OCI-LY7 (cell line): ENCODE measurements around the gene LACRT. TPM values are rescaled to one million over a fixed set of nuclear protein-coding genes. Genes with fewer than 3 reads are reported as not detected.

Source experiments
- BruUV-seq: library from RNA; stranded (reverse); fragments of 400-500 nt; replicated peaks from 2 replicates; lab custom pipeline; 2021; lab: Mats Ljungman, UMichigan
- CTCF ChIA-PET: fragments of 300-600 bp; sonication (Branson Sonifier 250); formaldehyde crosslinking; loops from one replicate; lab custom pipeline; 2022; ENCODE audit warnings: antibody characterized with exemption; ENCODE audit not compliant: unreplicated experiment; lab: Charles Lee
- POLR2A ChIA-PET: fragments of 300-600 bp; sonication (Branson Sonifier 250); formaldehyde crosslinking; loops from one replicate; lab custom pipeline; 2022; ENCODE audit warnings: antibody characterized with exemption; lab: Charles Lee
- DNase-seq: peaks from one replicate; pipeline ENCODE4 v3.0.0-alpha.2; 2015; ENCODE audit warnings: low spot score
- H2AFZ ChIP-seq: fragments of 200-600 bp; sonication (generic), shearing (Covaris generic); 2 replicates; pipeline ENCODE4 v1.6.1; 2014; ENCODE audit warnings: mild to moderate bottlenecking, antibody characterized with exemption, low read length, moderate library complexity
- H3K27ac ChIP-seq: fragments of 200-600 bp; sonication (generic); 2 replicates; pipeline ENCODE4 v1.5.1; 2014; ENCODE audit warnings: mixed run types, low read depth, mild to moderate bottlenecking, moderate library complexity, low read length, inconsistent platforms; ENCODE audit not compliant: poor library complexity, severe bottlenecking
- H3K36me3 ChIP-seq: fragments of 200-600 bp; sonication (generic); 2 replicates; pipeline ENCODE4 v1.6.1; 2014; ENCODE audit warnings: mild to moderate bottlenecking, antibody characterized with exemption, low read length, moderate library complexity, mixed read lengths; ENCODE audit not compliant: insufficient read depth
- H3K4me1 ChIP-seq: fragments of 200-600 bp; sonication (generic); 2 replicates; pipeline ENCODE4 v1.5.1; 2014; ENCODE audit warnings: mild to moderate bottlenecking, low read length; ENCODE audit not compliant: insufficient read depth, poor library complexity, severe bottlenecking
- H3K4me2 ChIP-seq: fragments of 200-600 bp; sonication (generic); 2 replicates; pipeline ENCODE4 v1.6.1; 2014; ENCODE audit warnings: mild to moderate bottlenecking, low read length
- H3K4me3 ChIP-seq: fragments of 200-600 bp; sonication (generic); 2 replicates; pipeline ENCODE4 v1.5.1; 2014; ENCODE audit warnings: mild to moderate bottlenecking, low read depth, low read length; ENCODE audit not compliant: poor library complexity, severe bottlenecking
- H3K79me2 ChIP-seq: fragments of 200-600 bp; sonication (generic); 2 replicates; pipeline ENCODE4 v1.6.1; 2016; ENCODE audit warnings: low read depth, mild to moderate bottlenecking, low read length, moderate library complexity, mixed read lengths; ENCODE audit not compliant: insufficient read depth
- H3K9me2 ChIP-seq: fragments of 200-600 bp; sonication (generic); 2 replicates; pipeline ENCODE4 v1.6.1; 2016; ENCODE audit warnings: mild to moderate bottlenecking, low read length, mixed read lengths; ENCODE audit not compliant: insufficient read depth
- H3K9me3 ChIP-seq: fragments of 200-600 bp; sonication (generic); 2 replicates; pipeline ENCODE4 v1.6.1; 2014; ENCODE audit warnings: mild to moderate bottlenecking, mixed run types, low read length, mixed read lengths
- H4K20me1 ChIP-seq: fragments of 200-600 bp; sonication (generic); 2 replicates; pipeline ENCODE4 v1.6.1; 2014; ENCODE audit warnings: mild to moderate bottlenecking, antibody characterized with exemption, low read length, moderate library complexity, mixed read lengths; ENCODE audit not compliant: insufficient read depth
- CTCF ChIP-seq: fragments of 200-600 bp; sonication (generic); conservative IDR thresholded peaks from 2 replicates; pipeline ENCODE4 v1.5.1; 2014; ENCODE audit warnings: mild to moderate bottlenecking, antibody characterized with exemption, low read length, moderate library complexity, mixed read lengths
- EZH2phosphoT487 ChIP-seq: fragments of 200-600 bp; sonication (generic); IDR thresholded peaks from 2 replicates; pipeline ENCODE4 v1.6.1; 2018; ENCODE audit warnings: low read depth, borderline replicate concordance, mild to moderate bottlenecking, mixed run types, antibody characterized with exemption, low read length, moderate library complexity, mixed read lengths
- intact Hi-C: fragments of 100-400 bp; cut with micrococcal nuclease; formaldehyde crosslinking; loops from one replicate; pipeline ENCODE4 v1.10.0; 2022; ENCODE audit not compliant: unreplicated experiment
- total RNA-seq, 2 experiments: library from RNA; depleted of rRNA in 1 of 2; stranded (reverse); fragments of >200 nt in 1 of 2; shearing (Covaris generic) in 1 of 2; gene quantifications; 2 replicates each; pipeline ENCODE4 v1.2.3, GENCODE V29; 2014 to 2022

Gene LACRT
- total RNA-seq, 2 experiments from 2014 or later: not detected

GRCh38 chr12:54588110-54588889, 46.4 kb downstream of the LACRT start, which contains the start of gene PPP1R1A:
TSS of gene PPP1R1A (minus strand) at chr12:54588659. CDS start at chr12:54588488, 171 bp downstream.
- H3K4me1 ChIP-seq: no peaks in the 10 kb centered on the region

GRCh38 chr12:54587315-54587873, 47.3 kb downstream of the LACRT start:
- POLR2A ChIA-PET: interaction anchor here (0.7 kb wide), 1 partner anchor 11 kb away, joined by 3 read pairs; no protein-coding TSS in a partner anchor
- H3K4me1 ChIP-seq: no peaks in the 10 kb centered on the region
- DNase-seq: no peak
- H3K4me3 ChIP-seq: no peak overlapping the region
- no peaks in the 10 kb centered on the region for H3K79me2 ChIP-seq
- H3K9me2 ChIP-seq: no peaks in the 10 kb centered on the region
- no peak overlapping the region for H2AFZ ChIP-seq
- no peak overlapping the region for H3K4me2 ChIP-seq
- no peaks in the 10 kb centered on the region for H3K36me3 ChIP-seq
- intact Hi-C loops: no loop called here
- TF ChIP-seq CTCF: no peak
- TF ChIP-seq EZH2phosphoT487: no peak
- no peak overlapping the region for H3K27ac ChIP-seq
- CTCF ChIA-PET: no interaction called here
- no peaks in the 10 kb centered on the region for H3K9me3 ChIP-seq
- no TSS peak for BruUV-seq
- no peaks in the 10 kb centered on the region for H4K20me1 ChIP-seq

More at GRCh38 chr12:54588110-54588889, 46.4 kb downstream of the LACRT start, which contains the start of gene PPP1R1A:
- H3K4me3 ChIP-seq: no peak within 1 kb of the TSS
- no peak within 1 kb of the TSS for H3K4me2 ChIP-seq
- intact Hi-C loops: no loop called here
- no TSS peak for BruUV-seq
- H3K27ac ChIP-seq: no peak within 1 kb of the TSS
- H3K79me2 ChIP-seq: no peaks in the 10 kb centered on the region
- TF ChIP-seq CTCF: no peak
- TF ChIP-seq EZH2phosphoT487: no peak
- H3K36me3 ChIP-seq: no peaks in the 10 kb centered on the region
- H3K9me3 ChIP-seq: no peaks in the 10 kb centered on the region
- DNase-seq: no peak
- ChIA-PET CTCF (no interaction called here), POLR2A (no interaction called here)
- H4K20me1 ChIP-seq: no peaks in the 10 kb centered on the region
- no peaks in the 10 kb centered on the region for H3K9me2 ChIP-seq
- H2AFZ ChIP-seq: no peak within 1 kb of the TSS

- CTCF ChIA-PET: no interaction called here
- no peak overlapping the region for H3K4me3 ChIP-seq
- intact Hi-C loops: no loop called here
These were observed 48.1 kb downstream of the LACRT start for GRCh38 chr12:54586620-54587019.

More at GRCh38 chr12:54586620-54587019, 48.1 kb downstream of the LACRT start:
- POLR2A ChIA-PET: no interaction called here
- Histone ChIP-seq H3K9me3 (no peaks in the 10 kb centered on the region), H3K9me2 (no peaks in the 10 kb centered on the region), H2AFZ (no peak overlapping the region), H4K20me1 (no peaks in the 10 kb centered on the region), H3K79me2 (no peaks in the 10 kb centered on the region), H3K4me1 (no peaks in the 10 kb centered on the region), H3K4me2 (no peak overlapping the region), H3K27ac (no peak overlapping the region), H3K36me3 (no peaks in the 10 kb centered on the region)
- no peak for TF ChIP-seq EZH2phosphoT487
- TF ChIP-seq CTCF: no peak
- no peak for DNase-seq
- no TSS peak for BruUV-seq
